ENCODE data around the gene MUC15.

Gene MUC15

GRCh38 chr11:26573896-26574295, 1.8 kb upstream of the MUC15 start:
- DNase-seq = no peak

DNA sequence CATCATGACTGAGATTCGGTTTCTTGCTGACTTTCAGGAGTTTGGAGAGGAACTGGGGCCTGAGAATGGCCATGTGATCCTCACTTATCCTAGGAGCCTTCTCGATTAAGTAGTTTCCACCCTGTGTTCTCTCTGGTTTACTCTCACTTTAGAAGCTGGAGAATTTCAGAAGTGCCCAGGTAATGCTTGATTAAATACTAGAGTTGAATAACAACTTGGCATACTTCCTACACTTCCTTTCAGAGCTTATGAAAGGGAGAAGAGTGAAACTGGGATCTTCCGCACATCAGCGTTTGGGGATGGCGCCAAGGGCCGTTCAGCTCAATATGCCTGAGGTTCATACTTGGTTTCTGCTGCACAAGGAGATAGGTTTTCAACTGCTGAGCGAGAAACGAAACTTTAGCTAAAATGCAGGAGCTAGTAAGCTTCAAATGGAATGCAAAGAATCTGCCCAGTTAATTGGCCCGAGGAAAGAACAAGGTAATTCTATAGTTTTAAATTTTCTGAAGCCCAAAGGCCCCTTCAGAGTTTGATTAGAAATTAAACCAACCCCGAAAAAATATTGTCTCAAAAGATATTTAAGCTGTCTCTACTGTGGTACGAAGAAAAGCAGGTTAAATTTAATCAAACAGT, 823 bp upstream of the MUC15 start:
- no peak for DNase-seq

GRCh38 chr11:26569646-26570045, 2.4 kb downstream of the MUC15 start:
- no peak for DNase-seq

DNA sequence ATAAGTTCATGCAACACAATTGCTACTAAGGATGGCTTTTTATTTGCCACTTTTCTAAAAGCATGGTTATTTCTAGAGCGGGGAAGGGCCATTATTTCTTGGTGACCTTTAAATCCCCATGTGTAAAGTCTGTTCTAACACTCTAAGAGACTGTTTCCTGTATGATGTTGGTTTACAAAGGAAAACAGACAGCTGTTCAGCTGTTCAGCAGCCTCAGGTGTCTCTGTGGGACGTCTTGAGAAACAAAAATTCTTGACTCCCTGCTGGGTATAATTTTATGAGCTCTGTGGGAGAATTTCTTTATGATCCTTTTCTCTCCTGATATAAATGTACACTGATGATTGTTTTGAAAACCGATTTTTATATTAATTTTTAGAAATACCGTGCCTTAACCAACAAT, 13.9 kb downstream of the MUC15 start:
- no peak for DNase-seq

- no peak for DNase-seq
Measured at GRCh38 chr11:26557666-26558065, 14.4 kb downstream of the MUC15 start.

GRCh38 chr11:26556582-26556981, 15.5 kb downstream of the MUC15 start:
- no peak for DNase-seq

GRCh38 chr11:26554455-26554854, 17.6 kb downstream of the MUC15 start:
- no peak for DNase-seq

- no peak for DNase-seq
Measured at GRCh38 chr11:26553182-26553581, 18.9 kb downstream of the MUC15 start.

DNA sequence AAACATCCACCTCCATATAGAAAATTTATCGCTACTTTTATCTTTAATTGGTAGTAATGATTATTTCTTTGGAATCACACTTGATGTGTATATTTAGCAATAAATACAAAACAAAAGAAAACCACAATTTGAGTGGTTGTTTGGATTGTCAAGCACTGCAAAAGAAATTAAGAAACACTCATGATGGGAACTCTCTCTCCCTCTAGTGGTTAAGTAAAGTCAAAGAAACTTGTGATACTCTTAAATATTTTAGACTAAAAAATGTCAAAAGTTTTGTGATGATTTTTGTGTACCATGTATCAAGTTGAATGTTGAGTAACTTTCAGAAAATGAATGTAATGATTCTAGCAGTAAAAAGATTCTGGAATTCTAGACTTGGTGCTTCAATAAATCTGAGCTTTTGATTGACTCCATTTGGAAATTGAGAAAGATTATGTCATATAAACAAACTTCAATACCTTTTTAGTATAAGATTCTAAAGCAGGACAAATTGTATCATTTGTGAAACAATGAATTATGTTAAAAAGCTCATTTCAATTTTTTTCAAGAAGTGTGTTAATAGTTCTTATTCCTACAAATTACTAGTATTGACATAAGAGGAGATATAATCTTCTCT, 20.8 kb downstream of the MUC15 start:
- peak in 1 of 2 experiments; percentile 15 for DNase-seq

DNA sequence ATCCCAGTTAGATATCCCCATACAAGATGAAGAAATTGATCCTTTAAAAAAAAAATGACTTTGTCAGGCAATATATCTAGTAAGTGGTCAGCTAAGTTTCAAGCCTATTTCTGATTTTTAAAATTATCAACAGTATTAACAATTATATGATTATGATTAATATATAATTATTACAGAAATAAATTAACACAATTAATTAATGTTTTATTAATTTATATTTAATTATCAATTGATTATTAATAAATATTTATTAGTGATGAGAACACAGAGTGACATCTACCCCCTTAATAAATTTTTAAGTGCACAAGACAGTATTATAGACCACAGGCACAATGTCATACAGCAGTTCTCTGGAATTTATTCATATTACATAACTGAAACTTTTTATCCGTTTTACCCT, 22.0 kb downstream of the MUC15 start:
- DNase-seq = no peak

DNA sequence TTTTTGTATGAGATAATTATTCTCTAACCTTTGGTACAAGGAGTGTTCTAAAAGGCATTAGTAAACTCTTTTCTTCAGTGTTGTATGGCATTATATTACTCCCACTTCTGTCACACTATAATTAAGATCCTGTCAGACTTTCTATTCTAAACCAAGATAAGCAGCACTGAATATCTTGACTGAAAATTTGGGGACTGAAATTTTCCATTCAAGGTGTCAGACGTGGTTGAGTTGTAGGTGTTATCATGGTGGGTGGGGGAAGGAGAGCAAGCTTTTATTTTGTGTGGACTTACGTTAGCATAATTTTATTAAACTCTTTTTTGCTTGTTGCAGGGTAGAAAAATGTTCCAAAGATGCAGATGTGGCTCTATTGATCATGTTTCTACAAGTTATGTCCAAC, 22.9 kb downstream of the MUC15 start:
- no peak for DNase-seq

GRCh38 chr11:26541870-26542269, 30.2 kb downstream of the MUC15 start:
- no peak for DNase-seq

DNA sequence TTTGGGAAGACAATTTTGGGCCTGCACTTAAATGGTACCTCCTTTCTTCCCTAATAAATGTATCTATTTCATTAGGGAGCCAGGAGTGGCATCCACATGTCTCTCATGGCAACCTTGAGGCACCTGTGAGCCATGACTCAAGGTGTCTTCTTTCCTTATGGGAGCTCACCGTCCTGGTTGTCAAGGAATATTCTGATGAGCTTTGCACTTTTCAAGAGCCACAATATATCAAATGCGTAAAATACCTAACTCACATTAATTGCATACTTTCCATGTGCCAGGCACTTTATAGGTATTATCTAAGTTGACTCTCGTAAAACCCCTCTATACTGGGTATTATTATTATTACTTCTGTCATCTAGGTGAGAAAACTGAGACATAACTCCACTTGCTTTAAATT, 32.5 kb downstream of the MUC15 start:
- DNase-seq = no peak

DNA sequence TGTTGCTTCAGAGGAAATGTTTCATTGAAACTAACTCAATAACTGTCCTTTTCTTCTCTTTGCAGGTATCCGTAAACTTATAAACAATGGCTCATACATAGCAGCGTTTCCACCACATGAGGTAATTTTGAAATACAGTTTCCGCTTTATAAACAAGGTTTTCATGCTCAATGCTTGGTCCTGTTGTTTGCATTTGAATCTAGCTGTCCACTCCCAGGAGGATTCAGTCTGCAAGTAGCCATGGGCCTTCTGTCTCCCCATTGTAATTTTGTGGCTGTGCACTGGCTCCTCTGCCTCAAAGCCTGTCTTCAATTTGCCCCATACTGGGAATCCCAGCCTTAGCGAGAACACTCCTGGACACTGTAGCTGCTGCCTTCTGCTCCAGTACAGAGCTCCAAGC, 34.7 kb downstream of the MUC15 start:
- no peak for DNase-seq

DNA sequence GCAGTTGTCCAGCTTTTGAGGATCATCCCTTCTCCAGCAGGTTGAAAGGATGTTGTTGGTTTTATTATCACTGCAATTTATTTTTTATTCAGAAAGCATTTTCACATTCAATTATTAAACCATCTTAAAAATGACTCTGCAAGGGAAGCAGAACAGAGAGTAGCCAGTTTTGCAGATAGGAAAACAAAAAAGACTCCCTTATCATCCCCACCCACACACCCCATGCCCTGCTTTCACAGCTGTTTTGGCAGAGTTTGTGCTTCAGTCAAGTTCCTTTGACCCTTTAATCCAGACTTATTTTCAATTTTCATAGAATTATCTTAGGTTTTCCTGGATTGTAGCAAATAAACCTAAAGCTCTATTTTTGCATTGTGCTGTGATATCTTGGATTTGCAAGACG, 44.4 kb downstream of the MUC15 start:
- DNase-seq = no peak

DNA sequence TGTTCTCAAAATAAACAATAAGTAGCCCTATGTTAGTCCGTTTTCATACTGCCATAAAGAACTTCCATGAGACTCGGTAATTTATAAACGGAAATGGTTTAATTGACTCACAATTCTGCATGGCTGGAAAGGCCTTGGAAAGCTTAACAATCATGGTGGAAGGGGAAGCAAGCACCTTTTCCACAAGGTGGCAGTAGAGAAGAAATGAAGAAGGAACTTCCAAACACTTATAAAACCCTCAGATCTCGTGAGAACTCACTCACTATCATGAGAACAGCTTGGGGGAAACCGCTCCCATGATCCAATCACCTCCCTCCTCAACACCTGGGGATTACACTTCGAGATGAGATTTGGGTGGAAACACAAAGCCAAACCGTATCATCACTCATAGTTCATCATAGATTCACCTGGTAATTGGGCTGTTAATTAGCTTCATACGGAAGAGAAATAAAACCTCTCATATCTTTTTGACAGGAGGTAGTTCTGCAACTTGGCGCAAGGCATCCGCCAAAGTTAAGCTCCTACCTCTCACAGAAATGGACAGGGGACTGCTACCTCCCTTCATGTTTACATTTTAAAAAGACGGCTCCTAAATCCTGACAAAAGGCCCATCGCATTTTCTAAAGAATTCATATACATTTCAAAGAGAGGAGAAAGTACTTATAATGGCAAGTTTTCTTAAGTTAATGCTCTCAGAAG, 49.0 kb downstream of the MUC15 start:
- DNase-seq = peak; percentile 27 to 59

DNA sequence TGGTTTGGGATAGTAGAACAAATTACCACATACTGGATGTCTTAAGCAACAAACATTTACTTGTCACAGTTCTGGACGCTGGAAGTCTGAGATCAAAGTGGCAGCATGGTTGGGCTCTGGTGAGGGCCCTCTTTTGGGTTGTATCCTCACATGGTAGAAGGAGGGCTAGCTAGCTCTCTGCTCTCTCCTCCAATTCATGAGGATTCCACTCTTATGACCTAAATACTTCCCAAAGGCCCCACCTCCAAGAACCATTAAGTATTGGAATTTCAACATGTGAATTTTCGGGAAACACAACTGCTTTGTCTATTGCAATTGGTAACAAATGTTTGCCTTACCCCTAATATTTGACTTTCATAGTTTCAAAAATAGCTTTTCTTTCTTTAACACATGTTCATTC, 52.6 kb downstream of the MUC15 start:
- DNase-seq = no peak

- DNase-seq = no peak
Measured at GRCh38 chr11:26512196-26512595, 59.9 kb downstream of the MUC15 start.

GRCh38 chr11:26510756-26511155, 61.3 kb downstream of the MUC15 start:
- no peak for DNase-seq

GRCh38 chr11:26510164-26510563, 61.9 kb downstream of the MUC15 start:
- no peak for DNase-seq
